ENCODE measurements around the gene JADE1. TPM values are rescaled to one million over a fixed set of nuclear protein-coding genes. Genes with fewer than 3 reads are reported as not detected.

Gene JADE1
- polyA plus RNA-seq, 2 of the 4 experiments (the other 2 are of a cell fraction) = 23.7 to 54.6 TPM

DNA sequence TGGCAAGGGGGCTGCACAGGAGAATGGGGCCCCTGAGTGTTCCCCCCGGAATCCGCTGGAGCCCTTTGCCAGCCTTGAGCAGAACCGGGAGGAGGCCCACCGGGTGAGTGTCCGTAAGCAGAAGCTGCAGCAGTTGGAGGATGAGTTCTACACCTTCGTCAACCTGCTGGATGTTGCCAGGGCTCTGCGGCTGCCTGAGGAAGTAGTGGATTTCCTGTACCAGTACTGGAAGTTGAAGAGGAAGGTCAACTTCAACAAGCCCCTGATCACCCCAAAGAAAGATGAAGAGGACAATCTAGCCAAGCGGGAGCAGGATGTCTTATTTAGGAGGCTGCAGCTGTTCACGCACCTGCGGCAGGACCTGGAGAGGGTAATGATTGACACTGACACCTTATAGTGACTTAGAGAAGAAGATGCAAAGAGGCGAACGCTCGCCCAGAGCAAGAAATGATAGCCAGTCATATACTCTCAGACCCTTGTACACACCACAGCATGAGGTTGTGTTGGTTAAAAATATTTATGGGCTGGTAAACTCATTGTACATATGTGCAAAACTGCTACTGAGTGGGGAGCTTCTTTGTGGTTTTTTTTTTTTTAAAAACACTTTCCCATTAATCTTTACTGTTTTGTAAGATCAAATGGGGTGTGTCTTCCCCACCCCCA is 52.5 kb downstream of the JADE1 start:
- DNase-seq (ENCODE audit: low read depth in 1 of 2, low spot score in 1 of 2) (no peak), ATAC-seq (no peak), FAIRE-seq (no peak)
- no peak for TF ChIP-seq HOXB5 (CRISPR knock-in tag; IDR thresholded peaks at IDR 0.05)
- TF ChIP-seq BHLHE40 (IDR thresholded peaks at IDR 0.05; ENCODE audit: low read depth, low read length) = no peak
- Histone ChIP-seq H3K4me3 (no peak overlapping the region), H3K4me2 (no peak overlapping the region), H3K9me3 (no peaks in the 10 kb centered on the region), H3K4me1 (peaks cover 23% of the 10 kb centered on the region), H3K27ac (peak overlapping the region in 1 of 2 experiments; percentile 80; a peak in 1 of 6 replicates)
- POLR2A ChIA-PET = no interaction called here
- WGBS (ENCODE audit: missing lambda C conversion rate) = 94% methylated on average over 13 of the region's 13 CpGs
- CTCF ChIA-PET = interaction anchor here (1.0 to 2.7 kb wide), 6 partner anchors 9 to 407 kb away, joined by 3 to 13 read pairs (median 5); no protein-coding TSS in a partner anchor

- peak in 1 of 2 experiments; percentile 16 for DNase-seq (ENCODE audit: low read depth in 1 of 2, low spot score in 1 of 2)
- Histone ChIP-seq H3K4me2 (peak overlapping the region; percentile 16; the same call in 1 of the 3 replicates), H3K4me1 (peaks cover 31% of the 10 kb centered on the region), H3K9me3 (no peaks in the 10 kb centered on the region), H3K27ac (peak overlapping the region; percentile 43 to 80; a peak in 5 of 6 replicates), H3K4me3 (no peak overlapping the region)
- ATAC-seq = peak; percentile 47 to 64
- ChIA-PET CTCF (interaction anchor here (0.6 to 2.7 kb wide), 16 partner anchors 8 to 438 kb away, joined by 3 to 13 read pairs (median 4); partner anchors contain the start of gene JADE1), POLR2A (interaction anchor here (0.8 kb wide), 1 partner anchor 230 kb away, joined by 3 read pairs; the partner anchor contains the start of gene SCLT1)
- TF ChIP-seq ZSCAN20 (CRISPR knock-in tag; IDR thresholded peaks at IDR 0.05) (no peak), RAD21 (conservative IDR thresholded peaks at IDR 0.05 in 1 of 2, IDR thresholded peaks at IDR 0.05 in 1 of 2) (no peak), CHD2 (IDR thresholded peaks at IDR 0.05; ENCODE audit: low read length, partially characterized antibody) (no peak), RFX5 (IDR thresholded peaks at IDR 0.05) (no peak), RNF2 (IDR thresholded peaks at IDR 0.05; ENCODE audit: borderline replicate concordance, low read depth) (no peak), FOSL2 (IDR thresholded peaks at IDR 0.05) (no peak), FOSL2 (CRISPR knock-in tag; IDR thresholded peaks at IDR 0.05) (no peak), CHD4 (IDR thresholded peaks at IDR 0.05; ENCODE audit: borderline replicate concordance) (no peak), ZFP36 (IDR thresholded peaks at IDR 0.05; ENCODE audit: borderline replicate concordance, partially characterized antibody) (no peak)
- FAIRE-seq = no peak
- WGBS (ENCODE audit: missing lambda C conversion rate) = 87% methylated on average over 11 of the region's 14 CpGs
Observed at GRCh38 chr4:128862608-128863311, 53.3 kb downstream of the JADE1 start.

GRCh38 chr4:128863312-128864075 is 54.0 kb downstream of the JADE1 start:
- no peak overlapping the region for H3K4me3 ChIP-seq
- POLR2A ChIA-PET = interaction anchor here (0.8 kb wide), 1 partner anchor 230 kb away, joined by 3 read pairs; the partner anchor contains the start of gene SCLT1

More at GRCh38 chr4:128863312-128864075, 54.0 kb downstream of the JADE1 start:
- Histone ChIP-seq H3K4me2 (peak overlapping the region; percentile 16; the same call in 1 of the 3 replicates), H3K9me3 (no peaks in the 10 kb centered on the region), H3K4me1 (peaks cover 38% of the 10 kb centered on the region), H3K27ac (peak overlapping the region; percentile 43 to 80; a peak in 5 of 6 replicates)
- CTCF ChIA-PET = interaction anchor here (0.6 to 2.7 kb wide), 15 partner anchors 8 to 438 kb away, joined by 3 to 13 read pairs (median 3); partner anchors contain the start of gene JADE1
- WGBS (ENCODE audit: missing lambda C conversion rate) = 43% methylated on average over 10 of the region's 10 CpGs
- TF ChIP-seq, protein P1, sequence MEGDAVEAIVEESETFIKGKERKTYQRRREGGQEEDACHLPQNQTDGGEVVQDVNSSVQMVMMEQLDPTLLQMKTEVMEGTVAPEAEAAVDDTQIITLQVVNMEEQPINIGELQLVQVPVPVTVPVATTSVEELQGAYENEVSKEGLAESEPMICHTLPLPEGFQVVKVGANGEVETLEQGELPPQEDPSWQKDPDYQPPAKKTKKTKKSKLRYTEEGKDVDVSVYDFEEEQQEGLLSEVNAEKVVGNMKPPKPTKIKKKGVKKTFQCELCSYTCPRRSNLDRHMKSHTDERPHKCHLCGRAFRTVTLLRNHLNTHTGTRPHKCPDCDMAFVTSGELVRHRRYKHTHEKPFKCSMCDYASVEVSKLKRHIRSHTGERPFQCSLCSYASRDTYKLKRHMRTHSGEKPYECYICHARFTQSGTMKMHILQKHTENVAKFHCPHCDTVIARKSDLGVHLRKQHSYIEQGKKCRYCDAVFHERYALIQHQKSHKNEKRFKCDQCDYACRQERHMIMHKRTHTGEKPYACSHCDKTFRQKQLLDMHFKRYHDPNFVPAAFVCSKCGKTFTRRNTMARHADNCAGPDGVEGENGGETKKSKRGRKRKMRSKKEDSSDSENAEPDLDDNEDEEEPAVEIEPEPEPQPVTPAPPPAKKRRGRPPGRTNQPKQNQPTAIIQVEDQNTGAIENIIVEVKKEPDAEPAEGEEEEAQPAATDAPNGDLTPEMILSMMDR (IDR thresholded peaks at IDR 0.05) = peak; percentile 75
- TF ChIP-seq RAD21 (conservative IDR thresholded peaks at IDR 0.05 in 1 of 2, IDR thresholded peaks at IDR 0.05 in 1 of 2) (peak; percentile 64 to 67), POLR2AphosphoS2 (conservative IDR thresholded peaks at IDR 0.05; ENCODE audit: low read length) (peak; percentile 46; the same call in 1 of the 2 replicates), SMC3 (IDR thresholded peaks at IDR 0.05) (peak; percentile 78)
- TF ChIP-seq, protein P2, sequence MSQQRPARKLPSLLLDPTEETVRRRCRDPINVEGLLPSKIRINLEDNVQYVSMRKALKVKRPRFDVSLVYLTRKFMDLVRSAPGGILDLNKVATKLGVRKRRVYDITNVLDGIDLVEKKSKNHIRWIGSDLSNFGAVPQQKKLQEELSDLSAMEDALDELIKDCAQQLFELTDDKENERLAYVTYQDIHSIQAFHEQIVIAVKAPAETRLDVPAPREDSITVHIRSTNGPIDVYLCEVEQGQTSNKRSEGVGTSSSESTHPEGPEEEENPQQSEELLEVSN (IDR thresholded peaks at IDR 0.05; ENCODE audit: borderline replicate concordance, low read depth) = no peak
- DNase-seq (ENCODE audit: low read depth in 1 of 2, low spot score in 1 of 2) (peak; percentile 52 to 81), FAIRE-seq (no peak), ATAC-seq (peak; percentile 82 to 88)
